GM18498 (cell line): ENCODE results near the gene SEC31B.

ENCODE experiments used
- ATAC-seq: cut with Tn5 transposase; IDR thresholded peaks from one replicate; pipeline ENCODE4 v1.9.1; 2021; ENCODE audit warnings: mild to moderate bottlenecking, moderate library complexity; ENCODE audit not compliant: unreplicated experiment

SEC31B gene

DNA sequence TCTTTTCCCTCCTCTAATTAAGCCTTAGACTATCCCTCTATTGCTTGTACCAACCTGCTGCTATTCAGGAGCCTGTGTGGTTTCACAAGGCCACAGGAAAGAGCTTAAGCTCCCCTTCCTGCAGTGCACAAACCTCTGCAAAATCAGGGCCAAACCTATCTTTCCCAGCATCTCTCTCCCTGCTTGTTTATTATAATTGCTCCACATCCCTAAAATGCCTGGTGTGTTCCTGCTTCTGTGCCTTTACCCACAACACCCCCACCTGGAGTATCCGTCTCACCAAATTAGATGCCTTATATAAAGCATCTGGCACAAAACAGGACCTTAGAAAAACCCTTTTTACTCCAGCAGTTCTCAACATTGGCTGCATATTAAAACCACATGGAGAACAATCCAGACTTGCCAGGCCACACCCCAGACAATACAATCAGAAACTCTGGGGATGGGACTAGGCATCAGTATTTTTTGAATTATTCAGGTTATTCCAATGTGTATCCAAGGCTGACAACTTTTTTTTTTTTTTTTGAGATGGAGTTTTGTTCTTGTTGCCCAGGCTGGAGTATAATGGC lies 16.7 kb downstream of the SEC31B start:
- ATAC-seq, result no peak

- no peak for ATAC-seq
Measured at GRCh38 chr10:100501423-100501822, 18.2 kb downstream of the SEC31B start.

DNA sequence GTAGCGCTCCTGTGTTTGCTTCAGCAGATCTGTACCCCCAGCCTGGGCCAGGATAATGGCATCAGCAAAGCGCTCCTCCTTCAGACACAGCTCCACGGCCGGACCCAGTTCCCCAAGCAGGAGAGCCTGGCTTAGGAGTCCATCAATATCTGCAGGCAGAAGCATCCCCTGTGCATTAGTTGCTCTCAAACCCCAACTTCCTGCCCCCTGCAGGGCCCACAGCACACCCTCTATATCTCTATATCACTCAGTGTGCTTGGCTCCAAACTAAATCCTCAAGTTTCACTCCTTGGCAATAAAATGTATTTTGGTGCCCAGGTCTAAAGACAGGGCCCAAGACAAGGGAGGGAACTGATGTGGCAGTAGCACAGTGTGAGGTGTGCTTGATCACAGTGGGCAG lies 21.6 kb downstream of the SEC31B start:
- no peak for ATAC-seq

DNA sequence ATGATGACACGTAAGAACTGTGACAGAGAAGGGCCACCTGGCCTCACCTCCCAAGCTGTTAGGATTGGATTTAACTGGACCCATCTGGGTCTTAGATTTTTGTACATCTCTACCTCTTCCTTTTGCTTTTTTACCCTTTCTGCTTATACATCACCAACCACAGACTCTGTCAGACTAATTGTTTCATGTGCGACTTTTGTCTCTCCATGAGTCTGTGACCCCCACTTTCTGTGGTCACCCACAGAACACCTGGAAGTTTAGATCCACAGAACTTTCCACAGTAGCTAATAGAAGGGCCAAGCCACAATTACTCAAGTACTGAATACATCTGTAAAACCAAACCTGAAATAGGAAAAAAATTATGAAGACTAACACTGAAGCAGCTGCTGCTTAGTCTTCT lies 23.1 kb downstream of the SEC31B start:
- ATAC-seq, result no peak

GRCh38 chr10:100490531-100490930 lies 29.1 kb downstream of the SEC31B start:
- no peak for ATAC-seq

GRCh38 chr10:100489396-100489795 lies 30.3 kb downstream of the SEC31B start:
- ATAC-seq, result no peak

- ATAC-seq, result no peak
Measured at GRCh38 chr10:100487529-100487928, 32.1 kb downstream of the SEC31B start.

- no peak for ATAC-seq
Measured at GRCh38 chr10:100485801-100486495, 33.7 kb downstream of the SEC31B start.

DNA sequence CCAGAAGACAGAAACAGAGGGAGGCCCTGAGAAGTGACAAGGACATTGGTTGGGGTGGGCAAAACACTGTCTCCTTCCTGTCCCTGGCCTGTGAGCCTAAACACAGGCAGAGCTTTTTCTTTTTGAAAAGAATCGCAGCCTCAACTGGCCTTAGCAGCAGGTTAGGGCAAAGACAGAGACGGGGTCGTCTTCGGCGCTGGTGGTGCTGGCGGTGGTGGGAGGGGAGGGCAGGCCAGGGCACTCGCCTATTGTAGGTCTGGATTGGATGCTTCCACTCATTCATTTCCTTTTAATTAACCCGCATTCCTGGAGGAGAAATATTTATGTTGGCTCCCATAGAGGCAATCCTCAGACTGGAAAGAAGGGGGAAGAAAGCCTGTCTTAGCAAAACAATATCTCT lies 34.3 kb downstream of the SEC31B start:
- no peak for ATAC-seq

DNA sequence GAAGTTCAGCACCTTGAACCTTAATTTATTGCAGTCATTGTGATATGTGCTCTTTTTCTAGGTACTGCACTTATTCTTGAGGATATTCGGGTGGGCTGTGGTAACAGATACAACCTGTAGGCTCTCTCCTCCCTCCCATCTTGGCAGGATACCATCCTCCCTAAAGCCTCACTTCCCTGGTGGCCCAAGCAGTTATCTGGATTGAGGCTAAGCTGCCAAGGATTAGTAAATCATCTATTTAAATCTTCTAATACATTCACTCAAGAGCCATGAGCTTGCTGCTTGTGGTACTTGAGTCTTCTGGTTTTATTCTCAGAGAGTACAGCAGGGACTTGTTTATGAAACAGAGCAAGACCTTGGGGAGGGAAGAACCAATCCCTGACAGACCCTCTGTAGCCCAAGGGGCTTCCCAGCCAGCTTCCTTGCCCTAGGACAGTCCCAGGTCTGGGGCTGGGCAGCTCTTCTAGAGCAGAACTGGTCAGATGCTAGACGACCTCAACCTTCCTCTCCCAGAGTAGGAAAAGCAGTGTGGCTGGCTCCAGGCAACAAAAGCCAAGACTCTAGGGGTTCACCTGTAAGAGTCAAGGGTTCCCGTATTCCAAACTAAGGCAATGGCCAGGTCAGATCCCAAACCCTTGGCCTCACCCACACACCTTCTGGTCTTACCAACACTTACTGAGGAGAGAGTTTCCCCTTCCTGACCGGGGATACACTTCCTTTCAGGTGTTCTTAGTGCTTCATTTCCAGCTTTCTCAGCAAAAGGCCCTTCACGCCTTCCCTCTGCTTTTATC lies 35.6 kb downstream of the SEC31B start:
- no peak for ATAC-seq

DNA sequence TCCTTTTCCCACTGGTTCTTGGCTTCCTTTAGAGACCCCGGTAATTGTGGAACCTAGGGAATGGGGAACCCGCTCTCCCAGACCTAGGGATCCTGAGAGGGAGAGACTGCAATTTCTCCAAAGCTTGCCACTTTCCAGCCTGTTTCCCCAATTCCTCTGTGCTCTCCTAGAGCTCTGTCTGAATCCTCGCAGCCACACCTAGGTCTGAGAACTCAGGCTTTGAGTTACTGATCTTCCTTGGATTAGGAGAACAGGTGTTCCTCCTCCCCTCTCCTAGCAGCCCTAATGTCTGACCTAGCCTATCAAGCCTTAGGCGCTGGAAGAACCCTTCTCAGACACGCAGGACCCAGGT lies 36.9 kb downstream of the SEC31B start:
- ATAC-seq, result no peak

GRCh38 chr10:100482181-100482833 lies 37.4 kb downstream of the SEC31B start:
- ATAC-seq, result peak; percentile 53

DNA sequence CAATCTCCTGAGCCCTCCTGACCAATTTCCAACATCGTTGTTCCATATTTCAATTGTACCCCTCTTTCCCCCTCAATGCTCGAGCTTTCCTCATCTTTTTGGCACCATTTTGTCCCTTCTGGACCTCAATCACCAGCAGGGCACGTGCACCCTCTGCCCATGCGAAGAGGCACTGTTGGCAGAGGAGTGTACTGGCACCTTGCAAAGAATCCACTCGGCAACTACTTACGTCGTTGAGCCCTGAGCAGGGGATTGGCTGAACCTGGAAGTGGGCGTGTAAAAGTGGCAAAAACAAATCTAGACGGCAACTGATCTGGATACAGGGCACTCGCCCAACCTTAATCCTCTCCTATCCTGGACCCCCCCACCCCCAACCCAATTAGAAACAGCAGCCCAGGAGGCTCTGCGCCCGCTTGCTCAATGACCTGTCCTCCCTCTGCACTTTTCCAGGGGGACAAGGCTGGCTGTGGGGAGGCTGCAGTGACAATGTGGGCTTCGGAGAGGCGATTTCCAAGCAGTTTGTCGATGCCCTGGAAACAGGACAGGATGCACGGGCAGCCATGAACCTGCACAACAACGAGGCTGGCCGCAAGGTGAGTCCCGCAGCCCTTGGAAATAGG lies 38.1 kb downstream of the SEC31B start:
- peak; percentile 99 for ATAC-seq

- ATAC-seq, result no peak
Measured at GRCh38 chr10:100480002-100480401, 39.7 kb downstream of the SEC31B start.

DNA sequence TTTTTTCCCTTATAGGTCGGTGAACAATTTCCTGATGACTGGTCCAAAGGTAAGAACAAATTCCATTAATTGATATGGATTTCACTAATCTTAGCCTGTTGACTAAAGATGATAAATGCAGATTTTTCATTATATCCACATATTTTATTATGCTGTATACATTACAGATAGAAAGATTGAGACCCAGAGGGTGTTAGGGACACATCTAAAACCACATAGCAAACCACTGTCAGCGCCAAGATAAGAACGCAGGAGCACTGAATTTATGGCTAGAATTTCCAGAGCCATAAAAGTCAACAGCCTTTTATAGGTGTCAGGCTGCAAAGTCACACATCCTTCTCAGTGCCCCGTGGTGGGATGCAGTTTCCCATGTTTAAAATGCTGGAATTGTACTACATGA lies 40.6 kb downstream of the SEC31B start:
- no peak for ATAC-seq

DNA sequence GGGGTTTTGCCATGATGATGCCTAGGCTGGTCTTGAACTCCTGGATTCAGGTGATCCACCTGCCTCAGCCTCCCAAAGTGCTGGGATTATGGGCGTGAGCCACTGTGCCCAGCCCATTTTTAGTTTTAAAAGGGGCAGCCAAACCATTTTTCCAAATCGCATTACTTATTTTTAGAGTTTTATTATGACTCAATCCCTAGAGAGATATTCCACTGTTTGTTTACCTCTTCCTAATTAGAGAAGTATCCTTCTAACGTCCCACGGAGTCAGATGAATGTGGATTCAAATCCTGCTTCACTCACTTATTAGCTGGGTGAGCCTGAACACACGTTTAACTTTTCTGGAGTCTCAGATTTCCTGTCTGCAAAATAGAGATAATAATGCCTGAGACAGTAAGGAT lies 41.7 kb downstream of the SEC31B start:
- ATAC-seq, result no peak

- ATAC-seq, result no peak
Measured at GRCh38 chr10:100470367-100470766, 49.3 kb downstream of the SEC31B start.

DNA sequence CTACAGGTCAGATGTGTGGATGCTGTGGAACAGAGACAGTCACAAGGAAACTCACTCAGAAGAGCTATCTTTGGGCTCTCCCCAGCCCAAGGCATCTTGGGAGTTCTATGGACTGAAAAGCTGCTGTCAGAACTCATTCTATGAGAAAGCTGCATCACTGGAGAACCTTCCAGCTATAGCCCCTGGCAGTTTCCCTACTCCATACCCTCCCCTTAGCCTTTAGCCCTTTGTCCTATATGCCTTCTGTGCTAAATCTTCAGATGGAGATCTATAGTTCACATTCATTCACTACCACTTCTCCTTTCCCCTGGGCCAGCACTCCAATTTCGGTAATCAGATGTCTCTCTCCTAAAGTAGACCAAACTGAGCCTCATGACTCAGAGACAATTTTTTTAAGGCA lies 49.9 kb downstream of the SEC31B start:
- ATAC-seq, result no peak

GRCh38 chr10:100468978-100469377 lies 50.7 kb downstream of the SEC31B start:
- ATAC-seq, result no peak

- ATAC-seq, result no peak
Measured at GRCh38 chr10:100468322-100468721, 51.3 kb downstream of the SEC31B start.

- ATAC-seq, result no peak
Measured at GRCh38 chr10:100462709-100463108, 57.0 kb downstream of the SEC31B start, which contains the start of gene WNT8B. TSS of gene WNT8B (plus strand) at chr10:100463009. CDS start at chr10:100463169, 160 bp downstream.
